Measurements from ENCODE around the gene MMP23B. TPM values are rescaled to one million over a fixed set of nuclear protein-coding genes. Genes with fewer than 3 reads are reported as not detected.
"Not testable (repeated sequence)": the region's sequence is repeated elsewhere in the genome, so short reads cannot be mapped to it uniquely, and the experiment has no call there.

The MMP23B gene
- total RNA-seq, 4 donors from 2014 or later = 0.49 to 7.6 (median 2.7) TPM

GRCh38 chr1:1593834-1594601 lies 38.0 kb upstream of the MMP23B start:
- no peak overlapping the region for H3K27ac ChIP-seq
- peaks cover 7 to 22% (median 10%) of the 10 kb centered on the region in 3 donors for H3K4me1 ChIP-seq
- H3K9me3 ChIP-seq = no peaks in the 10 kb centered on the region
- no peak overlapping the region for H3K4me3 ChIP-seq
- TF ChIP-seq, protein P1, sequence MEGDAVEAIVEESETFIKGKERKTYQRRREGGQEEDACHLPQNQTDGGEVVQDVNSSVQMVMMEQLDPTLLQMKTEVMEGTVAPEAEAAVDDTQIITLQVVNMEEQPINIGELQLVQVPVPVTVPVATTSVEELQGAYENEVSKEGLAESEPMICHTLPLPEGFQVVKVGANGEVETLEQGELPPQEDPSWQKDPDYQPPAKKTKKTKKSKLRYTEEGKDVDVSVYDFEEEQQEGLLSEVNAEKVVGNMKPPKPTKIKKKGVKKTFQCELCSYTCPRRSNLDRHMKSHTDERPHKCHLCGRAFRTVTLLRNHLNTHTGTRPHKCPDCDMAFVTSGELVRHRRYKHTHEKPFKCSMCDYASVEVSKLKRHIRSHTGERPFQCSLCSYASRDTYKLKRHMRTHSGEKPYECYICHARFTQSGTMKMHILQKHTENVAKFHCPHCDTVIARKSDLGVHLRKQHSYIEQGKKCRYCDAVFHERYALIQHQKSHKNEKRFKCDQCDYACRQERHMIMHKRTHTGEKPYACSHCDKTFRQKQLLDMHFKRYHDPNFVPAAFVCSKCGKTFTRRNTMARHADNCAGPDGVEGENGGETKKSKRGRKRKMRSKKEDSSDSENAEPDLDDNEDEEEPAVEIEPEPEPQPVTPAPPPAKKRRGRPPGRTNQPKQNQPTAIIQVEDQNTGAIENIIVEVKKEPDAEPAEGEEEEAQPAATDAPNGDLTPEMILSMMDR (IDR thresholded peaks at IDR 0.05) = no peak
- TF ChIP-seq POLR2A (IDR thresholded peaks at IDR 0.05) = no peak
- no peaks in the 10 kb centered on the region for H3K36me3 ChIP-seq
- H3K27me3 ChIP-seq = peaks cover 0 to 59% (median 0%) of the 10 kb centered on the region in 4 donors
- intact Hi-C loops (cut with DNase I) = no loop called here
- DNase-seq = no peak
- WGBS, 2 donors = 84 to 94% methylated on average over 4 to 7 of the region's 24 CpGs

DNA sequence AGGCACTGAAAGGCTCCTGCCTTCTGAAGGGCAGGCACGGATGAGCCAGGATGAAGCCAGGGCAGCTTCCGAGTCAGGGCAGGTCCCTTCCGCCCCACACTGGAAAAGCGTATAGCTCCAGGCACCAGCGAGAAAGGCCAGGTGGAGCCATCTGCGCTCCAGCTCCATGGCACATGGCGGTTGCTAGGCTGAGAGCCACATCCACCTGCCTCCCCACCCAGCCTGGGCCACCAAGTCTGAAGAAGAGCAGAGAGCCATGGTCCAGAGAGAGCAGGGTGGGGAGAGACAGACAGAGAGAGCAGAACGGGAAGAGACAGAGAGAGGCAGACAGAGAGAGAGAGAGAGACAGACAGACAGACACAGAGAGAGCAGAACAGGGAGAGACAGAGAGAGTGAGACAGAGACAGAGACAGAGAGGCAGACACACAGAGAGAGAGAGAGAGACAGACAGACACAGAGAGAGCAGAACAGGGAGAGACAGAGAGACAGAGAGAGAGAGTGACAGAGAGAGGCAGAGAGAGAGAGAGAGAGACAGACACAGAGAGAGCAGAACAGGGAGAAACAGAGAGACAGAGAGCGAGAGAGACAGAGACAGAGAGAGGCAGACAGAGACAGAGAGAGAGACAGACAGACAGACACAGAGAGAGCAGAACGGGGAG lies 37.2 kb upstream of the MMP23B start:
- Histone ChIP-seq H3K27me3 (peaks cover 0 to 60% (median 0%) of the 10 kb centered on the region in 4 donors), H3K9me3 (no peaks in the 10 kb centered on the region), H3K4me1 (peaks cover 10 to 28% (median 17%) of the 10 kb centered on the region in 3 donors), H3K4me3 (no peak overlapping the region), H3K36me3 (no peaks in the 10 kb centered on the region), H3K27ac (no peak overlapping the region)
- 52 to 54% methylated on average over 3 to 6 of the region's 10 CpGs for WGBS, 2 donors
- DNase-seq = no peak
- intact Hi-C loops (cut with DNase I) = no loop called here
- TF ChIP-seq POLR2A (IDR thresholded peaks at IDR 0.05) = no peak
- TF ChIP-seq, protein P1 (IDR thresholded peaks at IDR 0.05) = no peak

GRCh38 chr1:1595341-1595740 lies 36.6 kb upstream of the MMP23B start:
- WGBS, 2 donors = 75 to 91% methylated on average over 2 of the region's 2 CpGs
- intact Hi-C loops (cut with DNase I) = not testable (repeated sequence)

DNA sequence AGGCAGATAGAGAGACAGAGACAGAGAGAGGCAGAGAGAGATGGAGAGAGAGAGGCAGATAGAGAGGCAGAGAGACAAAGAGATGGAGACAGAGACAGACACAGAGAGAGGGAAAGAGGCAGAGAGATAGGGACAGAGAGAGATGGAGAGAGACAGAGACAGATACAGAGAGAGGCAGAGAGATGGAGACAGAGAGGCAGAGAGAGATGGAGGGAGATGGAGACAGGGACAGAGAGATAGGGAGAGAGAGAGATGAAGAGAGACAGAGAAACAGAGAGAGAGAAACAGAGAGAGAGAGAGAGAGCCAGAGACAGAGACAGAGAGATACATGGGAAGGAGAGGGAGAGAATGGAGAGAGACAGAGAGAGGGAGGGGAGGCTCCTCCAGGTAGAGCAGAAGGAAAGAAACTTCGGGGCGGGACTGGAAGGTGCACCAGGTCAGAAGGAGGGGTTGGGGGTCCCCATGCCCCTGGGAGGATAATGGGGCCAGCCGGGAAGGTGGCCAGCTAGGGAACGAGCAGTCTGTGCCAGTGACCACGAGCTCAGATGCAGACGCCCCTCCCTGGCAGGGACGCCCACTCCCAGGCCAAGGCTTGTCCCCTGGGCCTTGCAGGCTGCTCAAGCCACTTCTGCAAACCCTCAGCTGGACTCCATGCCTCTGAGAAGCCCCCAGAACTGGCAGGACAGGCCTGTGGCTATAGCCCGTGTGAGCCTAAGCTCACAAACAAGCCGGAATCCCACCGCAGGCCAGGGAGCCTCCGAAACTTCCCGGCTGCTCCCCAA lies 35.3 kb upstream of the MMP23B start:
- Histone ChIP-seq H3K9me3 (no peaks in the 10 kb centered on the region), H3K27me3 (peaks cover 0 to 65% (median 2%) of the 10 kb centered on the region in 4 donors), H3K4me3 (no peak overlapping the region), H3K27ac (no peak overlapping the region), H3K4me1 (peaks cover 16 to 38% (median 29%) of the 10 kb centered on the region in 3 donors), H3K36me3 (no peaks in the 10 kb centered on the region)
- no peak for DNase-seq
- intact Hi-C loops (cut with DNase I) = no loop called here
- no peak for TF ChIP-seq POLR2A (IDR thresholded peaks at IDR 0.05)
- TF ChIP-seq, protein P1 (IDR thresholded peaks at IDR 0.05) = no peak
- 29 to 38% methylated on average over 5 to 7 of the region's 12 CpGs for WGBS, 2 donors

More at GRCh38 chr1:1595341-1595740, 36.6 kb upstream of the MMP23B start:
- Histone ChIP-seq H3K27me3 (peaks cover 0 to 57% (median 0%) of the 10 kb centered on the region in 4 donors), H3K4me1 (peaks cover 10 to 31% (median 21%) of the 10 kb centered on the region in 3 donors)
- not testable (repeated sequence) for H3K9me3 ChIP-seq, H3K4me3 ChIP-seq, DNase-seq, H3K36me3 ChIP-seq, H3K27ac ChIP-seq

- WGBS, 2 donors = 20% methylated on average over 3 of the region's 16 CpGs; no CpG with 5 or more reads in 1 of the 2 donors
- no peak for TF ChIP-seq POLR2A (IDR thresholded peaks at IDR 0.05)
- TF ChIP-seq, protein P1 (IDR thresholded peaks at IDR 0.05) = peak in 4 of 6 experiments; percentile 8 to 53 (median 25)
- intact Hi-C loops (cut with DNase I) = no loop called here
- peaks cover 0 to 72% (median 2%) of the 10 kb centered on the region in 4 donors for H3K27me3 ChIP-seq
- no peaks in the 10 kb centered on the region for H3K36me3 ChIP-seq
- H3K4me1 ChIP-seq = peaks cover 16 to 38% (median 29%) of the 10 kb centered on the region in 3 donors
- no peak overlapping the region for H3K4me3 ChIP-seq
- no peak overlapping the region for H3K27ac ChIP-seq
- H3K9me3 ChIP-seq = no peaks in the 10 kb centered on the region
- no peak for DNase-seq
Measured at GRCh38 chr1:1597275-1597930, 34.6 kb upstream of the MMP23B start.

Data from esophagus squamous epithelium (tissue), 5 donors.